OCI-LY3 (cell line): ENCODE measurements around the gene PYGM.

ENCODE experiments used
- H2AFZ ChIP-seq: fragments of 200-600, 300-600 bp; shearing (Covaris generic); 2 replicates; pipeline ENCODE4 v1.6.0; 2014; ENCODE audit warnings: antibody characterized with exemption, low read depth, low read length
- H3K27ac ChIP-seq: fragments of 200-600, 300-600 bp; sonication (generic); 2 replicates; pipeline ENCODE4 v1.5.1; 2014; ENCODE audit warnings: mild to moderate bottlenecking, low read length, moderate library complexity, mixed read lengths
- H3K27me3 ChIP-seq: fragments of 200-600, 300-600 bp; sonication (generic); 2 replicates; pipeline ENCODE4 v1.6.1; 2014; ENCODE audit warnings: low read depth, low read length, mixed read lengths
- H3K36me3 ChIP-seq: fragments of 200-600, 300-600 bp; sonication (generic); replicated peaks from 2 replicates; pipeline ENCODE3; 2014; ENCODE audit warnings: low read depth, low read length, mixed read lengths
- H3K4me1 ChIP-seq: fragments of 300-600, 200-600 bp; sonication (generic); 2 replicates; pipeline ENCODE4 v1.6.1; 2014; ENCODE audit warnings: low read length, mixed read lengths
- H3K4me2 ChIP-seq: fragments of 200-600, 300-600 bp; sonication (generic); 2 replicates; pipeline ENCODE4 v1.6.1; 2014; ENCODE audit warnings: low read length, mixed read lengths
- H3K4me3 ChIP-seq: fragments of 300-600, 200-600 bp; sonication (generic); 2 replicates; pipeline ENCODE4 v1.5.1; 2014; ENCODE audit warnings: antibody characterized with exemption, mild to moderate bottlenecking, low read length, moderate library complexity
- H3K79me2 ChIP-seq: fragments of 300-600, 200-600 bp; shearing (Covaris generic); 2 replicates; pipeline ENCODE4 v1.6.1; 2014; ENCODE audit warnings: mild to moderate bottlenecking, low read length, mixed read lengths
- H3K9ac ChIP-seq: fragments of 300-600, 200-600 bp; shearing (Covaris generic); 2 replicates; pipeline ENCODE4 v1.6.0; 2014; ENCODE audit warnings: mild to moderate bottlenecking, low read length, moderate library complexity
- H3K9me3 ChIP-seq: fragments of 200-600, 300-600 bp; shearing (Covaris generic); 2 replicates; pipeline ENCODE4 v1.6.1; 2014; ENCODE audit warnings: low read length, mixed read lengths; ENCODE audit not compliant: insufficient read depth
- H4K20me1 ChIP-seq: fragments of 200-600, 300-600 bp; sonication (generic); 2 replicates; pipeline ENCODE4 v1.6.1; 2016; ENCODE audit warnings: low read length, mixed read lengths; ENCODE audit not compliant: insufficient read depth
- CTCF ChIP-seq: fragments of 200-600, 300-600 bp; sonication (generic); IDR thresholded peaks from 2 replicates; pipeline ENCODE4 v1.5.1; 2014; ENCODE audit warnings: antibody characterized with exemption, low read length, low read depth
- EZH2phosphoT487 ChIP-seq: fragments of 200-600 bp; shearing (Covaris generic); IDR thresholded peaks from 2 replicates; pipeline ENCODE4 v1.6.1; 2018; ENCODE audit warnings: antibody characterized with exemption, mixed run types, low read depth

Gene PYGM

GRCh38 chr11:64715110-64715509 is 44.7 kb downstream of the PYGM start:
- H3K79me2 ChIP-seq, result no peaks in the 10 kb centered on the region
- peak overlapping the region; percentile 62 for H3K4me3 ChIP-seq
- H3K9ac ChIP-seq, result peak overlapping the region; percentile 29; the same call in 1 of the 2 replicates
- no peaks in the 10 kb centered on the region for H4K20me1 ChIP-seq
- no peaks in the 10 kb centered on the region for H3K9me3 ChIP-seq
- no peaks in the 10 kb centered on the region for H3K27me3 ChIP-seq
- H2AFZ ChIP-seq, result no peak overlapping the region
- peak overlapping the region; percentile 78 for H3K4me2 ChIP-seq
- no peaks in the 10 kb centered on the region for H3K36me3 ChIP-seq
- TF ChIP-seq CTCF, result no peak
- TF ChIP-seq EZH2phosphoT487, result no peak
- H3K4me1 ChIP-seq, result peaks cover 53% of the 10 kb centered on the region
- H3K27ac ChIP-seq, result peak overlapping the region; percentile 36

- Histone ChIP-seq H3K27ac (peak overlapping the region; percentile 36), H3K4me3 (peak overlapping the region; percentile 62), H3K36me3 (no peaks in the 10 kb centered on the region), H3K9ac (peak overlapping the region; percentile 29; the same call in 1 of the 2 replicates), H3K27me3 (no peaks in the 10 kb centered on the region), H2AFZ (no peak overlapping the region), H3K79me2 (no peaks in the 10 kb centered on the region), H3K4me2 (peak overlapping the region; percentile 78), H3K4me1 (peaks cover 58% of the 10 kb centered on the region), H3K9me3 (no peaks in the 10 kb centered on the region), H4K20me1 (no peaks in the 10 kb centered on the region)
- TF ChIP-seq CTCF (no peak), EZH2phosphoT487 (no peak)
These were observed 45.1 kb downstream of the PYGM start for GRCh38 chr11:64714666-64715065.

- peak overlapping the region; percentile 36; the same call in 1 of the 2 replicates for H3K27ac ChIP-seq
- H3K4me2 ChIP-seq, result peak overlapping the region; percentile 78
- H3K36me3 ChIP-seq, result no peaks in the 10 kb centered on the region
- no peaks in the 10 kb centered on the region for H3K27me3 ChIP-seq
- H3K79me2 ChIP-seq, result no peaks in the 10 kb centered on the region
- H3K9ac ChIP-seq, result peak overlapping the region; percentile 29; the same call in 1 of the 2 replicates
- no peak overlapping the region for H2AFZ ChIP-seq
- peak overlapping the region; percentile 62 for H3K4me3 ChIP-seq
- peaks cover 65% of the 10 kb centered on the region for H3K4me1 ChIP-seq
- H3K9me3 ChIP-seq, result no peaks in the 10 kb centered on the region
- TF ChIP-seq CTCF (no peak), EZH2phosphoT487 (no peak)
- no peaks in the 10 kb centered on the region for H4K20me1 ChIP-seq
These were observed 45.9 kb downstream of the PYGM start for GRCh38 chr11:64713781-64714363.

GRCh38 chr11:64713016-64713707 is 46.6 kb downstream of the PYGM start:
- no peak overlapping the region for H2AFZ ChIP-seq
- H3K79me2 ChIP-seq, result no peaks in the 10 kb centered on the region
- H3K4me3 ChIP-seq, result no peak overlapping the region

More at GRCh38 chr11:64713016-64713707, 46.6 kb downstream of the PYGM start:
- H3K27ac ChIP-seq, result no peak overlapping the region
- no peaks in the 10 kb centered on the region for H3K27me3 ChIP-seq
- no peaks in the 10 kb centered on the region for H3K36me3 ChIP-seq
- no peak overlapping the region for H3K9ac ChIP-seq
- no peaks in the 10 kb centered on the region for H3K9me3 ChIP-seq
- H3K4me2 ChIP-seq, result no peak overlapping the region
- peaks cover 65% of the 10 kb centered on the region for H3K4me1 ChIP-seq
- no peak for TF ChIP-seq CTCF
- no peak for TF ChIP-seq EZH2phosphoT487
- no peaks in the 10 kb centered on the region for H4K20me1 ChIP-seq
